Activated T-cell treated with anti-CD3 and anti-CD28 coated beads for 4 hours (primary cell): Measurements from ENCODE around the gene ASCL5.

Experiments
- DNase-seq: peaks from one replicate; pipeline ENCODE4 v3.0.0-alpha.2; 2020

Gene ASCL5

DNA sequence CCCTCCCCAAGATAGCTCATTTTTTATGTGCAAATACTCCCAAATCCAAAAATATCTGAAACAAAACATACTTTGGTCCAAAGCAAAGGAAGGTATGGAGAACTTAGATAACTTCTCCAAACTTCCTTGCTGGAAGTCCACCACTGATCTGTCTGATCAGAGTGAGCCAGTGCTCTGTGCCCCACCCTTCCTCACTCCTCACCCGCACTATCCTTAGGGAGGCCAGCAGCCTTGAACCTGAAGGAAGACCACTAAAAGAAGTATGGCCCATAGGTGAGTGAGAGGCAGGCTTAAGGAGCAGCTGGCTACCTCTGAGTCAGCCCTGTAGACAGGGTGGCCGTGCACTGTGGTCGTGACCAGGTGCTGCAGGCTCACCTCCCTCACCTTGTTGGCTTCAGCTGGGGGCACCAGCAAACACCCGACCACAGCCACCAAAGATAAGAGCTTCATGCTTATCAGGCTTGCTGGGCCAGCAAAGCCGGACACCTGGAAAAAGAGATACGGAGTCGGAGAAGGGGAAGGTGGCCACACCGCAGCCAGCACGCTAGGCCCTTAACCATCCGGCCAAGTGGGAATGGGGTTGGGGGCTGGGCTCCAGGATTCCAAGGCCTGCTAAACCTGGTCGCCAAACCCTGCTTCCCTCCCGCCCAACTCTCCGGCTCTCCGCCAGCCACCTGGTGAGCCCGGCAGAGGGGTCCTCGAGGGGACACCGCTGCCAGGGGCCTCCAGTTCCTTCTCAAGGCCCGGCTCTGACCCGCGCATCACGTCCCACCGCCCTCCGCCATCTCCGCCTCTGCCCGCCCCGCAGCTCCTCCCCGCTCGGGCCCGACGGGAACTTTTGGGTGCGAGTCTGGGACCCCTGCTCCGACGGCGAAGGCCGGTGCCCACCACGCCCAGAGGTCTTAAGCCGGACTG, 26.7 kb upstream of the ASCL5 start:
- DNase-seq: no peak

DNA sequence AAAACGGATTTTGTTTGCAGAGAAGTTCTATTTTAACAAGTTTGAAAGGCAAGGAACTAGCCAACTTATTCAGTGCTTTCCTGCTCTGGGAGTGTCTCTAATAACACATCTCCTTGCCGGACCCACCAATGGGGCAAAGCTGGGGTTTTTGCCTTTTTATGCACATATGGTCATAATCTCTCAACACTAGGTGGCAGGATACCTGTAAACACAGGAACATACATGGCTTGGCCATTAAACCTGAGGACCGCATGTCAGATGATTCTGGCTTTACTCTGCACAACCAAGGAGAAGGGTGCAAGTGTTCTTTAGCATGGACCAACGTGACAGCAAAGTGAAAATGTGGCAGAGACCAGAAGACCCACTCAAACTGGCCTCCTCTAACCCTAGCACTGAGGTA, 22.4 kb upstream of the ASCL5 start:
- no peak for DNase-seq

DNA sequence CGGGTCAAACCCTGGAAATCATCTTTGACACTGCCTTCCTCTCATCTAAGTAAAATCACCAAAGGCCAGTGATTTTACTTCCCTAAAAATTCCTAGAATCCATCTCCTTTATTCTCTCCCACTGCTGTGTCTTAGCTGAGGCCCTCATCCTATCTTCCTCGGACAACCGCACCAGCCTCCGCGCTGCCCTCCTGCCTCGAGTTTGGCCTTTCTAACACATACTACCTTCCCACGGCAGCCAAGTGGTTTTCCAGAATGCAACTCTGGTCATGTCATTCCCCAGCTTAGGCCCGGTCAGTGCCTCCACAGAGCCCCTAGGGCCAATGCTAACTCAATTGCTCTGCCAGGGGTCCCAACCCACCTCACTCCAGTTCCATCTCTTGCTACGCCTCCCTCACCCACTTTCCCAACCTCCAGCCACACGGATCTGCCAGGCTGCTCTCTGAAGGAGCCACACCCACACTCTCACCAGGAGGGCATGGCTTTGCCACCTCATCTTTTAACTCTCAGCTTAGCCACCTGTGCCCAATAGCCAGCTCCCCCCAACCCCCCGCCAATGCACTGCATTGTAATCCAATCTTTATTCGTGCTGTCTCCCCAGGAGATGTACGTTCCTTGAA, 20.5 kb upstream of the ASCL5 start:
- DNase-seq: no peak

DNA sequence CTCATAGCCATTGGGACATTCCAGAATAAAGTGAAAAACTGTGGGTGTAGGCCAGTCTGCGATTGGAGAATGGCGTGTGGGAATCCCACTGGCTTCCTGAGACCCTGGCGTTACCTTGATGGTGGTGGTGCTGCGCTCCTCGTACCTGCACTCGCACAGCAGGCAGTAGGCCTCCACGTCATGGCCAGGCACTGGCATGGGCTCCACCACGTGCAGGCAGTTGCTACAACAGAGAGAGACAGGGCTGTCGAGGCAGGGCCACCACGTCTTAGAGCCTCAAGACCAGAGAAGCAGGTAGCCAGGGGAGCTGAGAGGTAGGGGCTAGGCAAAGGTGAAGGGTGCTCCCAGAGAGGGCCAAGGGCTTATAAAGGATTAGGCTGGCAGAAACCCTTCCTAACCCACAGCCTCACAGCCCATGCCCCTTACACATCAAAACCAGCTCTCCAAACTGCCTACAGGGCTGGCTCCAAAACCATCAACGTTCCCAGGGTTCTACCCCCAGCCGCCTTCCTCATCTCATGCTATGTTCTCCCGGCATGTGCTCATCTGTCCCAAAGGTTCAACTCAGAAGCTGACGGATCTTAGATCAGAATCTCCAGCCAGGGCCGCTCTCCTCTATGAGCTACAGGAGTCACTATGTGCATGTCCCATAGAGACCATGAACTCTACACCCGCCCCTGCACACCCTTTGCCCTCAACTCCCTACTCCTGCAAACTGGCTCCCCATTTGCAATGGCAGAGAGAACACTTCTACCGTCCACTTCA, 19.8 kb upstream of the ASCL5 start:
- DNase-seq: no peak

DNA sequence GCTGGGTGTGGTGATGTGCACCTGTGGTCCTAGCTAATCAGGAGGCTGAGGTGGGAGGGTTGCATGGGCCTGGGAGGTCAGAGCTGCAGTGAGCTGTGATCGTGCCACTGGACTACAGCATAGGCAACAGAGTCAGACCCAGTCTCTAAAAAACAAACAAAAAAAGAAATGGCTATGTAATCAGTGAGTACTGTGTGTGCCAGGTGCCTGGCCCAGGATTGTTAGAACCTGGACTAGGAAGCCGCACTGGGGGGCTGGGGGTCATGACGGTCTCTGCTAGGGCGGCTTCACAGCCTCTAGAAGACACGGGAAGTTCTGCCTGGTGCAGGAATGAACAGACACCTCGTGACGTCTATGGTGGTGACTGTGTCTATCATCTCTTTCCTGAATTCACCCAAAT, 18.8 kb upstream of the ASCL5 start:
- DNase-seq: no peak

DNA sequence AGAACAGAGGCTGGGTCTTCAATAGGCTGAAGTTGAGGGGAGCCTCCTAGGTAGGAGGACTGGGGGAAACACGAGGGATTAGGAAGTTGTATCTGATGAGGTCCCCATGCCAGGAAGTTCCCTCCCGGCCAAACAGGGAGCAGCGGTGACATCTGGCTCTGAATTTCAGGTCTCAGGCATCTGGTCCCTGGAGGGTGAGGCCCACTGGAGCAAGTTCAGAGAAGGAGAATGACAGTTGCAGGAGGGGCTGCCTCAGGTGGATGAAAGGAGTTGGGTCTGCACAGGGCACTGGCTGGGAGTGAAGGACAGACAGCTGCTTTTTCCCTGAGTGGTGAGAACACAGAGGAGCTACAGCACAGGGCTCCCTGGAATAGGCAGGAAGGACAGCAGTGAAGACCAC, 18.1 kb upstream of the ASCL5 start:
- no peak for DNase-seq

DNA sequence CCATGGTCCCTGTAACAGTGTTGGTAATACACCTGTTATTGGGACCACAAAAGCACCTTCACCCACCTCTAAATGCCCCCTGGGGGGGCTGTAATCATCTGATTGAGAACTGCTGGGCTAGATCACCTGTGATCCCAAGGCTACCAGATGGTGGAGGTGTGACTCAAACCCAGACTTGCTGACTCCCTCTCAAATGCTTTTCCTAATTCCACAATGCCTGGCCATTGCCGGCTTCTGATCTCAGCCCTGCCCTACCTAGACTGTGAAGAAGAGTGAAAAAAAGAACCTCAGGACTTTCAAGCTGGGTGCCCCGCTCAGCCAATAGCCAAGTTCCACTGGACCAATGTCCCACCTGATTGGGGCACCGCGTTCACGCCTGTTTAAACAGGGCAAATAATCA, 17.7 kb upstream of the ASCL5 start:
- no peak for DNase-seq

DNA sequence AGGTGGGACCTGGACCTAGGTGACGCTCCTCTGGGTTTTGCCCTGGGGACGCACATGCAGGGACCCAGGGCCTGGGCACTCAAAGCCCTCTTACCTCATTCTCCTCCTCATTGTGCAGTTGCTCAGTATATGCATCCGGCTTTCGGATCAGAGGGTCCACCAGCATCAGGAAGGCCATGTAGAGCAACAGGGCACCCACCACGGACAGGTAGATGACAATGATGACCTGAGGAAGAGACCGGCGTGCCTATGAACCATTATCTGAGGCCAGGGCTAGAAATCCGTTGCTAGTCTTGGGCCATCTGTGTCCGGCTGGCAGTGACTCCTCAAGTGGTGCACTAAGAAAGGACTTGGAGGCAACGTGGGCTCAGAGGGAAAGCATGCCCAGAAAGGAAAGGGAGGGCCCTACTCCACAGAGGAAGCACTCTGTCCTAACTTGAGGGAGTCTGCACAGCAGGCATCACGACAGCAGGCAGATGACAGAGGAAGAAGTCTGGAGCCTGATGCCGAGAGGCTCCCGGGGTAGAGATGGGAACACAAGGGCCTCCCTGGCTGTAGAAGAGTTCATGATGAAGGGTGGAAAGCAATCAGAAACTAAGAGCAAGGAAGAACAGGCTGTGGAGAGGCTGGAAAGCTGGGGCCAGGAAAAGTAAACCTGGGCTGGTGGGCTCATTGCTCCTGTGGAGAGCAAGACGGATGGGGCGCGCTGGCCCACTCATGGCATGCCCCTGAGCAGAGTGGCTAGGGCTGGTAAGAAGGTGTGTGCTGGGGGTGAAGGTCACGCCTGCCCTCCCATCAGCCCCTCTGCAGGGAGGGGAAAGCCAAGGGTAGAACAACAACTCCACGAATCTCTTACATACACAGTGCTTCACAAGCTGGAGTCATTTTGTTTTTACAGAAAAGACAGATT, 17.0 kb upstream of the ASCL5 start:
- DNase-seq: no peak

DNA sequence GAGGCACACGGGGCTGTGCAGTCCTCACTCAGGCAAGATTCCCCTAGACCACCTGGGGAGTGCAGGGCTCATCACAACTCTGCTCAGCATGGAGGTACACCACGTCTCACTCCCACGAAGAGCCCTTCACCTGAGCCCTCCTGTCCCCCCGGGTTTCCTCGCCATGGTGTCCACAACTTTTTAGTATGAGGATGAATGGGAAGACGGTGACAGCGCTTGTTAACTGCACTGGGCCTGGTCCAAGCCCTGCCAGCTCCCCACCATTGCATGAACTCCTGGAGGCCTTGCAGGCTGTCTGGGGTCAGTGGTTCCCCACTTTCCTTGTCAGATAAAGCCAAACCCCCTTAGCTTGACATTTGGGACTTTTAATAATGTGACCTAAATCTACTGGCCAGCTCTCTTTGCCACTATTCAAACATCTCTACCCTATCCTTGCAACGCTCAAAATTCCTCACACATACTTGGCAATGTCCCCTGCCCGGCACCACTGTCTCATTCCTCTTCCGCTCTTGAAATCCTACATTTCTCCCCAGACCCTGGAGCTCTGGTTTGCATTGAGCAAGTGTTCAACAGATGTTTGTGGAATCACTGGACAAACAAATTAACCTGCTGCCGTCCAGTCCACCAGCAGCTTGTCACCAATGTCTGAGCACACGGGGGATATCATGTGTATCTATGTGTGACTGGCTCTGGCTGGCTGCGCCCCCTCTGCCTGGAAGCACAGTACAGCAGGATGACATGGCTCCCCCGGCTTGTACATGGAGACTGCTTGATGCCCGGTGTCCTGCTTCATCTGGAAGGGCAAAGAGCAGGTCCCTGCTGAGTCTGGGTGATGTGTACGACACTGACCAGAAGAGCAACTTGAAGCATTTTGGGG, 16.1 kb upstream of the ASCL5 start:
- no peak for DNase-seq

DNA sequence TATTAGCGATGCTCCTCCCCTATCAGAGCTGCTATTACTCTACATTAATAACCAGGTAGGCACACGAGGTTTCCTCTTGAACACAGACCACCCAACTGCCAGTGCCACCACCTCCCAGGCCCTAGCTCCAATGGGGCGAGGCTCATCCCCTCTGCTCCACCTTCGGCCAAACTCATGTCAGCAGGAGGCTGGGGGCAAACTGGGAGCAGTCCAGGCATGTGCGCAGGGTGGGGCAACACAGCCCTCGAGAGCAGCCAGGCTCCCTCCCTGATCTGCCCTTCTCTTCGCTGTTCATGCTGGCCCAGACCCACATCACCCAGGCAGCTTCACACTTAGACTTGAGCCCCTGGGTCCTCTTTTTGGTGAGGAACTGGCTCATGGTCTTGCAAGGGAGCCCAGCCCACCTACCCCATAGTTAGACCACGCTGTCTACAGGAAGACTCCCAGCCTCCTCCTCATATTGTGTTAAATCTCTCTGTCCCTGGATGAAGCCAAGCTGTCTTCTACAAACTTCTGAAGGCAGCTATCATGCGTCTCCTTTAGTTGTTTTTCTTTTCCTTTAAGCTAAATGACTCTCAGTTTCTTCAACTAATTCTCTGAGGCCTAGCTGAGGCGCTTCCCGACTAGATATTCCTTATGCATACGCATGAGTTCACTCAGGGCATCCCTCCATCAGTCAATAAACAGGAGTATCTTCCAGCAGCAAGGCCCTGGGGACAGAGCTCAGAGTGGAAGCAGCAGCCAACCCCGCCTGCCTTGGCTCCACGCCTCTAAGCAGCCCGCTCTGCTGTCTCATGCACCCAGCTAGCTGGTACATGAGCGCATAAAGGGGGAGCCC, 15.2 kb upstream of the ASCL5 start:
- DNase-seq: no peak

DNA sequence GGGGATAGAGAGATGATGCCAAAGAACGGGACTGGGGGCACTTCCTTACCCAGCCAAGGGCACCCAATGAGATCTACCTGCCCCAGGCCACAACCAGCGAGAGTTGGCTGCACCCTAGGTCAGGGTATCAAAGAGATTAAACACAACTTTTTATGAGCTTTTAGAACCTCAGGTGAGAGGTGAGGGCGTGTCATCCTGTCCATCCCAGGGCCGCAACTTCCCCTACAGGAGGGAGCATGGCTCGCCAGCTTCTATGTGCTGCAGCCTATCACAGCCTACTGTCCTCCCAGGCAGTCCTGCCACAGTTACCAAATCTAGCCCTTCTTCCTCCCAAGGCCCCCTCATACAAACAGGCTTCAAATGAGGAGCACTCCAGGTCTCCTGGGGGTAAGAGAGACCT, 14.4 kb upstream of the ASCL5 start:
- no peak for DNase-seq

DNA sequence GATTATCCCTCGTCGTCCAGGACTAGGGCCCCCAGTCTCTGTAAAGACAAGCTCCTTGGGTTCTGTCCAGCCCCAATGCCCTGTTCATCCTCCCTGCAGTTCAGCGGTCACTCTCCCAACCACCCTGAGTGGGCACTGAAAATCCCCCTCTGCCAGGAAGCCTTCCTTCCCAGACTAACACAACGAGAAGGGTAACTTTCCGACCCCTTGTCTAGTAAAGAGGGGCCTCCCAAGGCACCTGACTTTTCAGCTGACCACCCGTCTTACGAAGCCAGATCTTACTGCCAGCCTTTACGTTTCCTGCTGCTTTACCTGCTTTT, 13.9 kb upstream of the ASCL5 start:
- DNase-seq: no peak

DNA sequence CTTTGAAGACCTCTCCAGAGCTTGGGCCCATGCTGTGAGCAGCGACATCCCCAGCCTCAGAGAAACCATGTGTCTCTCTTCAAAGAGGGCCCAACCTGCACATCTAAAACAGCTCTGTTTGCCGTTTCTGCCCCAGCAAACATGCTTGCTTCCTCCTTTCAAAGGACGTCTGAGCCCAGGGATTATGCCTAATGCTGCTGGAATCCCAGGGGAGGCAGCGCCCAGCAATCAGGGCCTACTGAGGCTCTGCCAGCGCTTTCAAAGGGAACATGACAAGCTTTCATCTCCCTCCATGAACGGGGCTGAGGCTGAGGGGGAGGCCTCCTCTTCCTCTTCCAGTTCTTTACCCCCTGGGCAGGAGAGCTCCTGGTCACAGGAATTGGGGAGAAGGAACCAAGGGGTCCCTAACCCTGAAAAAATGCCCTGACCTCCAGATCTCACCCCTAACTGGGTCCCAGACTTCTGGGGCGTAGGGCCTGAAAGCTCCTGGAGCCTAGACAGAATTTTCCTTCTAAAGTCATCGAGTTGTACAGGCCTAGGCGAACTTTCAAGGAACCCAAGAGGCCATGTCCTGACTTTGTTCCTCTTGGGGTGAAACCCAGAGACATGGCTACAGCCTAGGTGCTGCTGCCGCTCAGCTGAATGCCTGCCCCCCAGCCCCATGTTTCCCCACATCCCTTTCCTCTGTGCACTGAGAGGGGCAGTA, 13.4 kb upstream of the ASCL5 start:
- no peak for DNase-seq

DNA sequence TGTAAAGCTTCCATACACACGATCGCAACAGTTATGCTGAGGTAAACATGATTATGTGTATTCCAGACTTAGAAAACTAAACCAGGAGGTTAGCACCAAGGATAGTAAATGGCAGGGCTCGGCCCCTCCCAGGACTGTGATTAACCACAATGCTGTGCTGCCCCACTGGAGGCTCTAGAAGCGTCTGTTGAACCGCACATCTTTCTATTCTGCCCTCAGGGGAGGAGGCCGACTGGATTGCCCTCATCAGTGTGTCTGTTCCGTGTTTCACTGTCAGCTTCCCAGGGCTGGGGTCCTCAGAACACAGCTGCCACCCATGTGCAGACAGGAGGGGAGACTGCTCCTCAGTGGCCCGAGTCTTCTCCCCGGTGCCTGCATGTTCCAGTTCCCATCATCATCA, 12.8 kb upstream of the ASCL5 start:
- no peak for DNase-seq

DNA sequence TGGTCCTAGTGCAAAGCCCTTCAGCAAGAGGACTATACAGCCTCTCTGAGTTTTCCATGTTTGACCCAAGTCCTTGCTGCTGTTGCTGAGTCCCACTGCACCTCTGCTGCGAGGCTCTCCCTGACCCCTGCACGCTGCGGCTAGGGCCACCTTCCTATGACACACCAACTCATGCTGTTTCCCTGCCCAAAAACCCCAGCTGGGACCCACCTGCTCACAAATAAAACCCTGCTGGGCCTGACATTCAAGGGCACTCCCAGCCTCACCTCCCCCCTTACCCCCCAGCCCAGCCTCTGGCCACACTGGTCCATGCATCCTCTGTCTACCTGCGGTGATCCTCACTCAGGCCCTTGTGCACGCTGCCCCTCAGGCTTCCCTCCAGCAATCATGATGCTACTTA, 12.3 kb upstream of the ASCL5 start:
- no peak for DNase-seq

DNA sequence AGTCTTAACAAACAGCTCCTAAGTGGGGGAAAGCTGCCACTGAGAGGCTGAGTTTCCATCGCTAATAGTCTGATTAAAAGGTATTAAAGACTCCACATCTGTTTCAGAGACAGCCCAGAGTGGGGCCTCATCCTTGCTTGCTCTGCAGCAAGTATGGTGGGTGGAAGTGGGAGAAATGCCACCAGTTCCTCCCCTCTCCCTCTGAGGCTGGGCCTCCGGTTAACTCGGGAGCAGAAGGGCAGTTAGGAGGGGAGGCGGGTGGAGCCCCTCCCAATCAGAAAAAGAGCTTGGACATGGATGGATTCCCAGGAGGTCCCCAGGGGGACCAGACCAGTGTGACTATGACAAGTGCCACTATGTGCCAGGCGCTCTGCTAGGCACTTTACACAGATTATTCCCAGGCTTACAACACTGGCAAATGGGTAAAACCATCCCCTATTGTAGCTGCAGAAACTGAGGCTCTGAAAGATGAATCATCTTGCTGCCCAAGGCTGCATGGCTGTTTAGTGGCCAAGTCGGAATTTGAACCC, 11.4 kb upstream of the ASCL5 start:
- DNase-seq: no peak

DNA sequence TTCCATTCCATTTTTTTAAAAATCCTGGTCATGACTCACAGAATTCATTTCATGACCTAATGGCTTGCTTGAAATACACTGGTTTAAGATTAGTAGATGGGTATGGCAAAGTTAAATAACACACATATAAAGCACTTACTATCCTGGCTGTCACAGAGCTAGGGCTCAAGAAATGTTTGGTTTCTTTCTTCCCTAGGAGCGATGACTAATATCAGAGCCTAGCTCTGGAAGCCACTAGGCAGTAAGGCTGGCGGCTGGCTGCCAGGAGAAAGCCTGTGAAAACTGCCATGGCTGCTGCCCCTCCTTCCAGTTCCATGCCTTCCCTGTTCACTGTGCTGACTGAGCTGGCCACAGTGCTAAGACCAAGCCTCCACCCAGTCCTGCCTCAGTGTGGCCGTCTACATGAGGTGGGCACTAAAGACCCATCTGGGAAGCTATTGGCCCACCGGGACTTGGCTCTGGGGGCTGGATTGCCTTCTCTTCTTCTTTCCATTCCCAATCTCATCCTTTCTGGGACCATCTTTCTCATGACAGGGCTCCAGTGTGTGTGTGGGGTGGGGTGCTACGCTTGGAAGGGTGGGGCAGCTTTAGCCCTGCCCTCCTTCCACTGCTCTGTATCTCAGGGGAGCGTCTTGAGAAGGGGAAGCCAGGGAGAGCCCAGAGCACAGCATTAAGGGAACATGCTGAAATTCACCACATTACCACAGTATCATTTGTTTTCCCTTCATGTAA, 10.8 kb upstream of the ASCL5 start:
- DNase-seq: no peak

DNA sequence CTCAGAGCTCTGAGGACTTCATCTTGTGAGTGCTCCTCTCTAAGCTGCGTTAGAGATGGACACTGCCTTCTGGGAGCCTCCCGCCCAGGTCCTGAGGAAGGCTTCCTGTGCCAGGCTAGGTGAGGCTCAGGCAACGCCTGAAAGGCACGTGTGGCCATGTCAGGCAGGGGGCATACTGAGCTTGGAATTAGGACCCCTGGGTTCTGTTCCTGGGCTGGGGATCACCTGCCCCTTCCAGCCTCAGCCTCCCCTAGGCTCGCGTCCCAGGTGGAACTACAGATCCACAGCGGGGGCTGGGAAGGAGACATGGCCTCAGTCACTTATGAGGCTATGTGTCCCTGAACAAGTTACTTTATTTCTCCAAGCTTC, 10.0 kb upstream of the ASCL5 start:
- DNase-seq: no peak

DNA sequence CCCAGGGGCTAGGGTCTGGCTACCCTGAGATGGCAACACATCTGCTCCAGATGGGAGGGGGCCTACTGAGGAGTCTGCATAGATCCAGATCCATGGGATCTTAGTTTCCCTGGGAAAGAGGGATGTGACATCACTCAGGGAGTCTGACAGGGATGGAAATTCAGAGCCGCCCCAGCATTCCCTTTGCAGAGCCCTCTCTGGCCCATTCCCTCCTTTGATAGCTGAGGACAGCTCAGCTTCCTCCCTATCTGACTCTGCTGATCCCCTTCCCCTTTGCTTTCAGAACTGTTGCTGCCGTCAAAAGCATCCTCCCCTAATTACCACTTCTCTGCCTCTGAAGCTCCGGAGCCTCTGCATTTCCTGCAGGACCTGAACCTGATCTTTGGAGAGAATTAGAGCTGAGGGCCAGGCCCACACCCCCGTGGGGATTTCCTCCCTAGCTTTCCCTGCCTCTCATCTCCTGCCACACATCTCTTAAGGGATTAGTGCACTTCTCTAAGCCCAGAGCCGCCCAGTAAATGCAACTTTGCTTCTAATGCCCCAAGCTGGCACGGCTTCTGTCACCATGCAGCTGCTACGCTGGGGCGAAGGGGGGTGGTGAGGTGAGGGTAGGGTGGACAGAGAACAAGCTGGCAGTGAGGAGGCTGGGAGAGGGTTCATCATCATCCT, 9.5 kb upstream of the ASCL5 start:
- no peak for DNase-seq
